HG02870 (cell line): Measurements from ENCODE around the gene SRSF2.
"Not testable (repeated sequence)": the region's sequence is repeated elsewhere in the genome, so short reads cannot be mapped to it uniquely, and the experiment has no call there.

Experiments used
- ATAC-seq: cut with Tn5 transposase; IDR thresholded peaks from one replicate; pipeline ENCODE4 v1.9.1; 2021; ENCODE audit warnings: mild to moderate bottlenecking, moderate library complexity; ENCODE audit not compliant: unreplicated experiment

The SRSF2 gene

GRCh38 chr17:76737082-76737675 is at the start of gene SRSF2:
SRSF2 (minus strand) TSS chr17:76737331; CDS start chr17:76737160, 171 bp downstream.
- ATAC-seq = peak; percentile 65

- no peak for ATAC-seq
Observed at GRCh38 chr17:76784926-76785325, 47.8 kb upstream of the SRSF2 start.

GRCh38 chr17:76783146-76783545 is 46.0 kb upstream of the SRSF2 start:
- no peak for ATAC-seq

GRCh38 chr17:76781056-76781982 is 44.2 kb upstream of the SRSF2 start:
- no peak for ATAC-seq

- no peak for ATAC-seq
Observed at GRCh38 chr17:76775021-76775600, 38.0 kb upstream of the SRSF2 start.

DNA sequence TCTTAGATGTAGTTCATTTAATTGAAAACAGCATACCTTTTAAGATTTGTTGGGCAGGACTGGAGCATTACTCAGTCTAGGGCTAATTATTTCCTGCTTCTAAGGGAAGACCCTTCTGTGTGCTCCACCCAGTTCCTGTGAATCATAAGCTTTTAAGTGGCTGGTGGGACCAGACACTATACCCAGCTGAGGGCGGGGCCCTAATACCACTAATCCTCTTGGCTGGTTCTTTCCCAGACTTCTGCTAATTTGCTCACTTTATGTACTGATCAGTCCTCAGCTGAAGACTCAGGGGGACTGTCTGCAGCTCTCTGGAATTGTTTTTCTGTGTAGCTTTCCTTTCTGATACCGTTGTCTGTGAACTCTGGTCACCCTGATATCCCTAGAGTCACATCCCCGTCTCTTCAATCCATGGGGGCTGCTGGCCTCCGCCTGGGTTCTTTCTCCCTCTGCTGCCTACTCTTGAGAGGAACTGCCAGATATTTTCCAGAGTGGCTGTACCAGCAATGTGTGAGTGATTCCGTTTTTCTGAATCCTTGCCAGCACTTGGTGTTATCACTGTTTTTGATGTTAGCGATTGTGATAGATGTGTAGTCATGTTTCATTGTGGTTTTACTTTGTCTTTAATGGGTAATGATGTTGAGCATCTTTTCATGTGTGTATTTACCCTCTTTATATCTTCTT is 35.9 kb upstream of the SRSF2 start:
- ATAC-seq = no peak

DNA sequence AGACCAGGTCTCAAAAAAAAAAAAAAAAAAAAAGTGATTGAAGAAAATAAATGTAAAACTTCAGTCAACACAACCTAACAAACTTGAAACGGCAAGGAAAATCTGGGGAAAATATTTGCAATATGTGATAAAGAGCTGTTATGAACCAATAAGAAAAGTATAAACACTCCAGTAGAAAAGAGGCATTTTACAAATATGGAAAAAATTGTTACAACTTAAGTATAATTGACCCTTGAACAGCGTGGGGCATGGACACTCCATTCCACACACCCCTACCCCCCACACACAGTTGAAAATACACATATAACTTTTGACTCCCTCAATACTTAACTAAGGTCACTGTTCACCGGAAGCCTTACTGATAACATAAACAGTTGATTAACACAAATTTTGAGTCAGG is 21.4 kb upstream of the SRSF2 start:
- no peak for ATAC-seq

- no peak for ATAC-seq
Observed at GRCh38 chr17:76757256-76757655, 20.1 kb upstream of the SRSF2 start.

DNA sequence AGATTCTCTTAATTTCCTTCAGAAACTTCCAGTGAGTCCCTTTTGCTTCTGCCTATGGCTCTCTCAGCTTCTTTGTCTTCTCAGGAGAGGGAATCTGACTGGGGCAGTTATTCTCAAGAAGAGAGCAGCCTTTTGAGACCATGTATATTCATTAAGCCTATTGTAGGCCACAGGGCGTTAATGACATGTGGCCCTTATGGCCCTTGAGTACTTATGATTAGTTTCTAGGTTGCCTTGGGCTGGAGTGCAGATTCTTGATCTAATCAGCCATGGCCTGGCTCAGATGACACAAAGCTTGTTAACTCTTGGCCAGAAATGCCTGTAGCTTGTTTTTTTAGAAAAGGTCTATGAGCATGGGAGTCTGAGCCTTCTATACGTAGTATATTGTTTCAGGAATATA is 18.2 kb upstream of the SRSF2 start:
- no peak for ATAC-seq

GRCh38 chr17:76753061-76753961 is 16.2 kb upstream of the SRSF2 start:
- no peak for ATAC-seq

DNA sequence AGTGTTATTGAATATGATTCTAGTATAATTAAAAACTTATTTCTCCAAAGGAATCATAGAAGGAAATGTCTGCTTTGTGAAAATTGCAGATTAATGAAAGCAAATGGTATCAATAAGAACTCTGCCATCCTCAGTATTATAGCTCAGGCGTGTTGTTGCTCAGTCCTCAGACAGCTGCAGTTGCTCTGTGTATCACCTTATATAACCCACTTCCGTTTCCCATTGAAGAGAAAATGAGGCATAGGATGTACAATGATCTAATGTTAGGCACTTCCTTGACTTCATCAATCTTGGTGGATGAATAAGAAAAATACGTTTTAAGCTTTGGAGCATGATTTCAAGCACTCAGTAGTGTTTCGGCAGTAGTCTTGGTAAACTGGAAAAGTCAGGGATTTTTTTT is 14.9 kb upstream of the SRSF2 start:
- no peak for ATAC-seq

- ATAC-seq = no peak
Observed at GRCh38 chr17:76751416-76751993, 14.4 kb upstream of the SRSF2 start.

DNA sequence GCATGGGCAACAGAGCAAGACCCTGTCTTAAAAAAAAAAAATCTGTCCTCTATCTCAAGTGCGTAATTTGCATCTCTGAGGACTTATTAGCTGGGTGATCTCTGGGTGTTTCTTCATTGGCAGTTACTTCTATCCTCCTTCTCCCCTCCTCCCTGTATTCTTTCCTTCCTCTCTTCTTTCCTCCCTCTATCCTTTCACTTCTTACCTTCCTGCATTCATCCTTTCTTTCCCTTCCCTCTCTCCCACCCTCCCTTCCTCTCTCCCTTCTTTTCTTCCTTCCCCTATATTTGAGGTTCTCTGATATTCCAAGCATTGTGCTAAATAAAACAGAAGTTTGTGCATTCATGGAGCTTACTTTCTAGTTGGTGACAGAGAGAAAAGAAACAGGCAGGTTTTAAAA is 11.5 kb upstream of the SRSF2 start:
- ATAC-seq = no peak

GRCh38 chr17:76747716-76748363 is 10.7 kb upstream of the SRSF2 start:
- ATAC-seq = no peak

GRCh38 chr17:76745785-76746184 is 8.7 kb upstream of the SRSF2 start:
- ATAC-seq = not testable (repeated sequence)

DNA sequence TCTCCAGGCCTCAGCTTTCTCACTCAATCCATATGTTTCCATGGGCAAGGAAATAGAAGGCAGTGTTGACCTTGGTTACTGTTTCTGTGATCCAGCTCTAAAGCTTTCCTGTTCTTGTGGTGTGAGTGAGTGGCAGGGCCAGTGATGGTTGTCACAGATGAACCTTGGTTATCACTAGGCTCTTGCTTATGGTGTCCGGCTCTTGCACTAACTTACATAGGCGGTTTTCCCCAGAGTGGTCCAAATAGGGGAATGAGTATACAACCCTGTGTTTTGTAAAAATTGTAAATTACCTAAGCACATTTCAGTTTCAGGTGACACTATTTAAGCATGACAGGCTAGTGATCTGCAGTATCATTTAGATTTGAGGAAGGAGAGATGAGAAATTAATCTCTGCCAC is 7.6 kb upstream of the SRSF2 start:
- no peak for ATAC-seq

DNA sequence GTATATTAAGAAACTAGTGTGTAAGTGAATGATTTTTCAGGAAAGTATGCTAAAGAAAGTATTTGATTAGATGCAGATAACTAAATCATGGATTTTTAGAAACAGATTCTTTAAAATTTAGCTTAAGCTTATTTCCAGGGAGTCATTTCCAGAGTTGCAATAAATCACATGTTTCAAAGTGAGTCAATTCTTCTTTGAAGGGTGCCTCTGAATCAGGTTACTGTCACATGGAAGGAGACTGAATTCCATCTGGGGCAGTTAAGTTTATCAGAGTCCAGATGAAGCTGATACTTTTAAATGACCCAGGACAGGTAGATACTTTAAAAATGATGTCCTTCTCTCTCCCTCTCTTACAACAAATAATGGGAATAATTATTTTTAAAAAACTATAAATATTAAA is 5.8 kb upstream of the SRSF2 start:
- no peak for ATAC-seq

DNA sequence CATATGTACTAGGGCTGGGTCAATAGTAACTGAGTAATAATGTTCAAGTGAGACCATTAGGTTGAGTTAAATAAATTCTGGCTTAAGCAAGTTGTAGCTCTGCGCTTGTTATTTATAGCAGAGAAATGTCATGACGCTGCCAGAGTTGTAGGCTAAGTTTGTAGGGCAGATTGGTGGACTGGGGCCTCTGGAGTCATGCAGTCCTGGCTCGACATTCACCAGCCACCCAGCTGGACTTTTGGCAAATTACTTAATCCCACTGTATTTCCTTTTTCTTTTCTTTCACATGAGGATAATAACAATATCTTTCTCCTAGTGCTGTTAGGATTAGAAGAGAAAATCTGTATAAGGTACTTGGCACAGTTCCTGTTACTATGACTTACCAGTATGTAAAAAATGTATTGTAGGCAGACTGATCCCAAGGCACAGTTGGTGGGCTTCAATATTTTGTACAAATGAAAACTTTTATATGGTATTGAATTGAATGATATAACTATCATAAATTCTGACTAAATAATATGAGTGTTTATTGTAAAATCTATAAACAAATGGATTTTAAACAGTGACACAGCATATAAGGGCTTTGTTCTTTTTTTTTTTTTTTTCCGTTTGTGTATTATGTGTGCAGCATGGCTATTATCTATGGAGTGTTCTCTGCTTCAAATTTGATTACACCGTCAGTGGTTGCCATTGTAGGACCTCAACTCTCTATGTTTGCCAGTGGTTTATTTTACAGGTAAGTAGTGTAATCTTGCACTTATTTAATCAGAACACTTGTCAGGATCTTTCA is 3.4 kb upstream of the SRSF2 start:
- ATAC-seq = no peak
